Activated naive CD8-positive, alpha-beta T cell (primary cell): ENCODE measurements around the gene OR2L2.
"Not testable (repeated sequence)": the region's sequence is repeated elsewhere in the genome, so short reads cannot be mapped to it uniquely, and the experiment has no call there.

Experiments
- H3K27ac Mint-ChIP-seq: one replicate; pipeline ENCODE4 v1.8.0; 2021; ENCODE audit warnings: mixed read lengths
- H3K27me3 Mint-ChIP-seq: one replicate; pipeline ENCODE4 v1.8.0; 2021; ENCODE audit warnings: mixed read lengths
- H3K36me3 Mint-ChIP-seq: one replicate; pipeline ENCODE4 v1.8.0; 2021; ENCODE audit warnings: mixed read lengths
- H3K4me1 Mint-ChIP-seq: one replicate; pipeline ENCODE4 v1.8.0; 2021; ENCODE audit warnings: low read depth, mixed read lengths
- H3K4me3 Mint-ChIP-seq: one replicate; pipeline ENCODE4 v1.8.0; 2021; ENCODE audit warnings: mild to moderate bottlenecking, mixed read lengths
- H3K9me3 Mint-ChIP-seq: one replicate; pipeline ENCODE4 v1.8.0; 2021; ENCODE audit warnings: low read depth, mixed read lengths

Gene OR2L2

GRCh38 chr1:248029770-248030169 is at the start of gene OR2L2:
TSS of gene OR2L2 (plus strand) at chr1:248030070. CDS start at chr1:248038268, 8,198 bp downstream.
- no peaks in the 10 kb centered on the region for H3K4me1 Mint-ChIP-seq
- H3K27ac Mint-ChIP-seq: no peak within 1 kb of the TSS
- H3K9me3 Mint-ChIP-seq: peaks cover 9% of the 10 kb centered on the region
- no peaks in the 10 kb centered on the region for H3K36me3 Mint-ChIP-seq
- no peaks in the 10 kb centered on the region for H3K27me3 Mint-ChIP-seq
- no peak within 1 kb of the TSS for H3K4me3 Mint-ChIP-seq

- Mint-ChIP-seq H3K4me3 (no peak overlapping the region), H3K27ac (no peak overlapping the region), H3K4me1 (no peaks in the 10 kb centered on the region), H3K27me3 (peaks cover 2% of the 10 kb centered on the region), H3K36me3 (peaks cover 2% of the 10 kb centered on the region), H3K9me3 (no peaks in the 10 kb centered on the region)
Measured at GRCh38 chr1:247992986-247993385, 36.9 kb upstream of the OR2L2 start.

GRCh38 chr1:247998811-247999210 is 31.1 kb upstream of the OR2L2 start:
- peaks cover 2% of the 10 kb centered on the region for H3K36me3 Mint-ChIP-seq
- H3K27ac Mint-ChIP-seq: no peak overlapping the region
- H3K4me1 Mint-ChIP-seq: no peaks in the 10 kb centered on the region
- no peaks in the 10 kb centered on the region for H3K9me3 Mint-ChIP-seq
- H3K4me3 Mint-ChIP-seq: no peak overlapping the region
- no peaks in the 10 kb centered on the region for H3K27me3 Mint-ChIP-seq

- no peaks in the 10 kb centered on the region for H3K9me3 Mint-ChIP-seq
- no peak overlapping the region for H3K4me3 Mint-ChIP-seq
- no peaks in the 10 kb centered on the region for H3K4me1 Mint-ChIP-seq
- no peak overlapping the region for H3K27ac Mint-ChIP-seq
- H3K27me3 Mint-ChIP-seq: no peaks in the 10 kb centered on the region
- H3K36me3 Mint-ChIP-seq: peaks cover 2% of the 10 kb centered on the region
Measured at GRCh38 chr1:248000169-248000568, 29.7 kb upstream of the OR2L2 start.

GRCh38 chr1:248007778-248008177 is 22.1 kb upstream of the OR2L2 start:
- Mint-ChIP-seq H3K27me3 (no peaks in the 10 kb centered on the region), H3K4me1 (no peaks in the 10 kb centered on the region), H3K27ac (no peak overlapping the region), H3K36me3 (peaks cover 5% of the 10 kb centered on the region), H3K4me3 (no peak overlapping the region), H3K9me3 (peaks cover 14% of the 10 kb centered on the region)

- Mint-ChIP-seq H3K4me3 (no peak overlapping the region), H3K9me3 (peaks cover 14% of the 10 kb centered on the region), H3K4me1 (no peaks in the 10 kb centered on the region), H3K27me3 (no peaks in the 10 kb centered on the region), H3K27ac (no peak overlapping the region), H3K36me3 (peaks cover 5% of the 10 kb centered on the region)
Measured at GRCh38 chr1:248009681-248010080, 20.2 kb upstream of the OR2L2 start.

- Mint-ChIP-seq H3K4me1 (no peaks in the 10 kb centered on the region), H3K36me3 (peaks cover 5% of the 10 kb centered on the region), H3K9me3 (peaks cover 11% of the 10 kb centered on the region), H3K4me3 (no peak within 1 kb of the TSS), H3K27me3 (no peaks in the 10 kb centered on the region), H3K27ac (no peak within 1 kb of the TSS)
Measured at GRCh38 chr1:248013229-248013710, 16.6 kb upstream of the OR2L2 start, which contains the start of gene OR2L5. TSS of gene OR2L5 (plus strand) at chr1:248013660. CDS start at chr1:248021948, 8,288 bp downstream.

GRCh38 chr1:248015803-248016202 is 14.1 kb upstream of the OR2L2 start:
- Mint-ChIP-seq H3K27me3 (no peaks in the 10 kb centered on the region), H3K36me3 (no peaks in the 10 kb centered on the region), H3K9me3 (peaks cover 9% of the 10 kb centered on the region), H3K4me3 (no peak overlapping the region), H3K4me1 (no peaks in the 10 kb centered on the region), H3K27ac (no peak overlapping the region)

GRCh38 chr1:248045209-248045608 is 15.3 kb downstream of the OR2L2 start:
- Mint-ChIP-seq H3K4me3 (no peak overlapping the region), H3K4me1 (no peaks in the 10 kb centered on the region), H3K27ac (no peak overlapping the region), H3K9me3 (peaks cover 13% of the 10 kb centered on the region), H3K27me3 (no peaks in the 10 kb centered on the region), H3K36me3 (no peaks in the 10 kb centered on the region)

GRCh38 chr1:248046536-248046935 is 16.7 kb downstream of the OR2L2 start, which contains the start of gene OR2L3:
TSS of gene OR2L3 (plus strand) at chr1:248046836. CDS start at chr1:248060682, 13,846 bp downstream.
- no peak within 1 kb of the TSS for H3K27ac Mint-ChIP-seq
- H3K36me3 Mint-ChIP-seq: no peaks in the 10 kb centered on the region
- no peaks in the 10 kb centered on the region for H3K4me1 Mint-ChIP-seq
- peaks cover 19% of the 10 kb centered on the region for H3K9me3 Mint-ChIP-seq
- H3K27me3 Mint-ChIP-seq: no peaks in the 10 kb centered on the region
- no peak within 1 kb of the TSS for H3K4me3 Mint-ChIP-seq

- H3K36me3 Mint-ChIP-seq: no peaks in the 10 kb centered on the region
- no peaks in the 10 kb centered on the region for H3K4me1 Mint-ChIP-seq
- no peak overlapping the region for H3K27ac Mint-ChIP-seq
- no peaks in the 10 kb centered on the region for H3K27me3 Mint-ChIP-seq
- H3K9me3 Mint-ChIP-seq: peaks cover 19% of the 10 kb centered on the region
- no peak overlapping the region for H3K4me3 Mint-ChIP-seq
Measured at GRCh38 chr1:248047008-248047407, 17.1 kb downstream of the OR2L2 start.

GRCh38 chr1:248054671-248055070 is 24.8 kb downstream of the OR2L2 start:
- H3K27ac Mint-ChIP-seq: no peak overlapping the region
- H3K4me3 Mint-ChIP-seq: no peak overlapping the region
- H3K27me3 Mint-ChIP-seq: no peaks in the 10 kb centered on the region
- H3K9me3 Mint-ChIP-seq: peaks cover 14% of the 10 kb centered on the region
- H3K36me3 Mint-ChIP-seq: no peaks in the 10 kb centered on the region
- H3K4me1 Mint-ChIP-seq: no peaks in the 10 kb centered on the region

GRCh38 chr1:248055261-248055660 is 25.4 kb downstream of the OR2L2 start:
- Mint-ChIP-seq H3K27me3 (no peaks in the 10 kb centered on the region), H3K27ac (no peak overlapping the region), H3K36me3 (no peaks in the 10 kb centered on the region), H3K4me1 (no peaks in the 10 kb centered on the region), H3K4me3 (no peak overlapping the region), H3K9me3 (peaks cover 14% of the 10 kb centered on the region)

- H3K27ac Mint-ChIP-seq: no peak overlapping the region
- no peaks in the 10 kb centered on the region for H3K36me3 Mint-ChIP-seq
- no peak overlapping the region for H3K4me3 Mint-ChIP-seq
- H3K9me3 Mint-ChIP-seq: no peaks in the 10 kb centered on the region
- no peaks in the 10 kb centered on the region for H3K4me1 Mint-ChIP-seq
- H3K27me3 Mint-ChIP-seq: no peaks in the 10 kb centered on the region
Measured at GRCh38 chr1:248065071-248065470, 35.2 kb downstream of the OR2L2 start.

- no peak overlapping the region for H3K27ac Mint-ChIP-seq
- no peaks in the 10 kb centered on the region for H3K4me1 Mint-ChIP-seq
- no peak overlapping the region for H3K4me3 Mint-ChIP-seq
- no peaks in the 10 kb centered on the region for H3K36me3 Mint-ChIP-seq
- peaks cover 4% of the 10 kb centered on the region for H3K9me3 Mint-ChIP-seq
- H3K27me3 Mint-ChIP-seq: no peaks in the 10 kb centered on the region
Measured at GRCh38 chr1:248065604-248066003, 35.7 kb downstream of the OR2L2 start.

GRCh38 chr1:248083864-248084263 is 54.0 kb downstream of the OR2L2 start:
- not testable (repeated sequence) for H3K4me1 Mint-ChIP-seq, H3K9me3 Mint-ChIP-seq, H3K4me3 Mint-ChIP-seq, H3K27ac Mint-ChIP-seq, H3K36me3 Mint-ChIP-seq, H3K27me3 Mint-ChIP-seq
